Brain microvascular endothelial cell (primary cell): ENCODE results near the gene PKD1L1.
A peak's percentile ranks its signal among the peaks of the same experiment; 100 is the strongest.

Experiments
- DNase-seq: peaks from one replicate; pipeline ENCODE4 v3.0.0-alpha.2; 2020
- H3K27ac ChIP-seq: fragments of 250-450 bp; sonication (Bioruptor Pico); 2 replicates; pipeline ENCODE4 v1.5.1; 2020; ENCODE audit warnings: mild to moderate bottlenecking, moderate library complexity
- H3K27me3 ChIP-seq: fragments of 250-450 bp; sonication (Bioruptor Pico); replicated peaks from 2 replicates; pipeline ENCODE4 v1.5.1; 2020; ENCODE audit warnings: mild to moderate bottlenecking
- H3K36me3 ChIP-seq: fragments of 250-450 bp; sonication (Bioruptor Pico); replicated peaks from 2 replicates; pipeline ENCODE4 v1.5.1; 2020; ENCODE audit warnings: mild to moderate bottlenecking
- H3K4me3 ChIP-seq: 2 replicates; pipeline ENCODE4 v1.5.1; 2011; ENCODE audit warnings: low read depth, mild to moderate bottlenecking, control low read depth, low read length, moderate library complexity
- CTCF ChIP-seq: IDR thresholded peaks from 2 replicates; pipeline ENCODE4 v1.5.1; 2011; ENCODE audit warnings: low read depth, mild to moderate bottlenecking, moderate library complexity, low read length, control low read depth, inconsistent platforms; ENCODE audit errors: missing control alignments
- in situ Hi-C: cut with HindIII; loops from 2 replicates; pipeline ENCODE4 v1.10.0; 2017; ENCODE audit warnings: low sequenced_read_pairs, low pct_ligation_motif_present

PKD1L1 gene

GRCh38 chr7:47914717-47915615, 33.3 kb downstream of the PKD1L1 start:
- H3K27ac ChIP-seq: peak overlapping the region; percentile 38

DNA sequence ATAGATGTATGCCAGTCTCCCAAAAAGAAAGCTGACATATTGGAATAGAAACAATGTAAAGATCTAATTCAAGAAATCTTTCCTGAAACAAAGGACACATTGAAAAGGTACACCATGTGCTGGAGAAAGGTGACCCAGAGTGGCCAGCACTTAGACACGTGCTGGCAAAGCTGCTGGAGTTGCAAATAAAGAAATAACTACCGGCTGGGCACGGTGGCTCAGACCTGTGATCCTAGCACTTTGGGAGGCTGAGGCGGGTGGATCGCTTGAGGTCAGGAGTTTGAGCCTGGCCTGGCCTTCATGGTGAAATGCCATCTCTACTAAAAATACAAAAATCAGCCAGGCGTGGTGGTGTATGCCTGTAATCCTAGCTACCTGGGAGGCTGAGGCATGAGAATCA, 35.9 kb downstream of the PKD1L1 start:
- Histone ChIP-seq H3K27ac (no peak overlapping the region), H3K36me3 (no peaks in the 10 kb centered on the region), H3K4me3 (no peak overlapping the region), H3K27me3 (no peaks in the 10 kb centered on the region)
- DNase-seq: no peak
- no peak for TF ChIP-seq CTCF
- in situ Hi-C loops: no loop called here

More at GRCh38 chr7:47914717-47915615, 33.3 kb downstream of the PKD1L1 start:
- no peak for TF ChIP-seq CTCF
- H3K27me3 ChIP-seq: no peaks in the 10 kb centered on the region
- DNase-seq: peak; percentile 64
- no peak overlapping the region for H3K4me3 ChIP-seq
- in situ Hi-C loops: no loop called here
- H3K36me3 ChIP-seq: no peaks in the 10 kb centered on the region

- no peak for DNase-seq
- Histone ChIP-seq H3K27ac (no peak overlapping the region), H3K4me3 (no peak overlapping the region), H3K36me3 (no peaks in the 10 kb centered on the region), H3K27me3 (no peaks in the 10 kb centered on the region)
- in situ Hi-C loops: no loop called here
- no peak for TF ChIP-seq CTCF
Measured at GRCh38 chr7:47908720-47909119, 39.5 kb downstream of the PKD1L1 start.

GRCh38 chr7:47907981-47908616, 40.2 kb downstream of the PKD1L1 start:
- TF ChIP-seq CTCF: no peak
- in situ Hi-C loops: no loop called here
- Histone ChIP-seq H3K4me3 (no peak overlapping the region), H3K27me3 (no peaks in the 10 kb centered on the region), H3K27ac (no peak overlapping the region), H3K36me3 (no peaks in the 10 kb centered on the region)
- DNase-seq: no peak

DNA sequence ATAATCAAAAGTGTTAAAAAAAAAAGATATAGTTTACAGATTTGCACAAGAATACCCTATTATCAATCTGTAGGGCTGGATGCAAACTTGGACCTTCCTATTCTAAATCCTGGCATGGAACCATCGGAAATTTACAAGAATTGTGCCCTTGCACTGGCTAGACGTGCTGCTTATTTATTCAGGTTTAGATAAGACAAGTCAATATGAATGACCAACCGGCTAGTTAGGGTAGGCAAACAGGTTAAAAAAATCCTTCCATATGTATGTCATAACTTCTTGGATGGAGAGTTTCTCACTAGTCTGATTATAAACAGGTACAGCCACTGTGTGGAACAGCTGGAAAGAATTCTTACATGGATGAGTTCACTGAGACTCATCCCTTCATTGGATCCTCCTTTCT, 41.4 kb downstream of the PKD1L1 start:
- Histone ChIP-seq H3K27ac (no peak overlapping the region), H3K4me3 (no peak overlapping the region), H3K27me3 (no peaks in the 10 kb centered on the region), H3K36me3 (no peaks in the 10 kb centered on the region)
- TF ChIP-seq CTCF: no peak
- no peak for DNase-seq
- in situ Hi-C loops: no loop called here
